Stimulated activated CD4-positive, alpha-beta T cell treated with anti-CD3 and anti-CD28 coated beads, Interleukin-1b, Interleukin-23, amount 100 ng/mL, for 4 hours (primary cell): Measurements from ENCODE around the gene RAB28.

Source experiments
- DNase-seq, 2 donors: peaks; one replicate each; pipeline ENCODE4 v3.0.0-alpha.2; 2020; ENCODE audit warnings: low read depth in 2 of 2

Gene RAB28

DNA sequence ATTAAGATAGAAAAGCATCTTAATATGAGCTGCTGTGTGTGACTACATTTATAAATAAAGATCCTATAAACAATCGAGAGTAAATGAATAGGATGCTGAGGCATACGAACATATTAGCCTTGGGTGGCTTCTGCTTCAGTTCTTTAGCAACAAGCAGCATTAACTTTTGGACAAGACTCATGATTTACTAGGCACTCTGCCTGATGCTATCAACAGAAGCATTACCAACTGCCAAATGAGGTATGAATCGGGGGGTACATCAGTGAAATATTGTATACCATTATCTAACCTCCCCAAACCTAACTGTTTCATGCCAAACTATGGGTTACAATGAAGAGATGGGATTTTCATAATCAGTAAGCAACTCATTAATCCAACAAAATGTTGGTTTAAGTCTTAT, 113.1 kb downstream of the RAB28 start:
- no peak for DNase-seq

GRCh38 chr4:13368217-13368616, 115.9 kb downstream of the RAB28 start:
- DNase-seq: no peak

DNA sequence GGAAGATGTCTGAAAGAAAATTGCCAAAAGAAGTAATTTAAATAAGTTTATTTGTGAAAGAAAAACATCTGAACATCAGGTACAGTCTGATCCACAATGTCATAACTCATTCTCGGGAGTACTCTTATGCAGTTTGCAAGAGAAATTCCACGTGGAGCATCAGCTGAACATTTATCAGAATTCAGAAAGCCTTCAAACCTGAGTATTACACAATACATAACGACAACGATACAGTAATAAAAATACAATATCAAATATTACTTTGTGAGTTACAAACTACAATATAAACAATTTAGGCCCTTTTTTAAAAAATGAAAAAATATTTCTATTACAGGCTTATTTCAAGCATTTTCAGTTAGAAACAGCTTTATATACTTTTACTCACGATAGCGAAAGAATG, 116.4 kb downstream of the RAB28 start:
- no peak for DNase-seq

GRCh38 chr4:13367244-13367643, 116.9 kb downstream of the RAB28 start:
- no peak for DNase-seq

DNA sequence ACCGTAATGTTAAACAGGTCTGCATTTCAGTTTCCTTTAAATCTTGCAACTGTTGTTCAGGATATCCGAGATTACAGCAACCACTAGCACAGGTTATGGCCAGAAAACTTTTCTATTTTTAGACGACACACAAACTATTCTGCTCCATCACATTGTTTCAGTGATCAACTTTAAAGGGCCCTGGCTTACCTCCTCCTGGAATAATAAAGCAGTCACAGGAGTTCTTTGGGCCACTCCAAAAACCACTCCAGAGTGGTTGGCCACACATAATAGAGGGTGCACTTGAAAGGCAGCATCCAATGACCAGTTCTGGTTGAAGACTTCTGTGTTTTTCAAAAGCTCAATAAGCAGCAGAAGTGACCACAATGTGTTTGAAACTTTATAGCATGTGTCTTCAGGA, 118.9 kb downstream of the RAB28 start:
- no peak for DNase-seq

- no peak for DNase-seq
Observed at GRCh38 chr4:13364653-13365052, 119.5 kb downstream of the RAB28 start.

DNA sequence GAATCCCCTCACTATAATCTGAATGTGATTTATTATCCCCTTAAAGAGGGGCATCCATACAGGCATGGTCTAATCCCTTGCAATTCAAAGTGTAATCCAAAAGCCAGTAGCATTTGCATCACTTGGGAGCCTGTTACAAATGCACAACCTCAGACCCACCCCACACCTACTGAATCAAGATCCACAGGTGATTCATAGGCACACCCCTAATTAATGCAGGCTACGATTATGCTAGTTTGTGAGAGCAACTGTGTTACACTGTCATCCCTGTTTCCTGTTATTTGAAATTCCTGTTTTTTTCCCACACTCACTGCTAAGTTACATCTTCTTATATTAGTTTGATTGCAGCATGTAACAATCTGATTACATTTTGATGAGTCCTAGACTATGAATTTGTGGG, 120.0 kb downstream of the RAB28 start:
- DNase-seq: no peak

DNA sequence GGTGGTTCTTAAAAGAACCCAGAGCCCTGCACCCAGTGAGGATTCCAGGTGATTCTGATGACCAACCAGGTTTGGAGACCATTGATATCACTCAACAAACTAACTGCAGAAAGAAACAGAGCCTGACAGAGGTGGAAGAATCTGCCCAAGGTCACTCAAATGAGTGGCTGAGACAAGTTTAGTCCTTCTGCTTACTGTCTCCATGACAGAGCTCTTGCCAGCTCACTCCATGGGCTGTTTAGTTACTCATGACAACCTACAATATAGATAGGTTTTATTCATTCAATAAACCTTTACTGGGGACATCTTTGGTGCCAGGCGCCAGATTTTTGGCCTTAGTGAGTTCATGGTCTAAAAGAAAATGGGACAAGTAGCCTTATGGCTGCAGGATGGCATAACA, 124.3 kb downstream of the RAB28 start:
- DNase-seq: no peak

DNA sequence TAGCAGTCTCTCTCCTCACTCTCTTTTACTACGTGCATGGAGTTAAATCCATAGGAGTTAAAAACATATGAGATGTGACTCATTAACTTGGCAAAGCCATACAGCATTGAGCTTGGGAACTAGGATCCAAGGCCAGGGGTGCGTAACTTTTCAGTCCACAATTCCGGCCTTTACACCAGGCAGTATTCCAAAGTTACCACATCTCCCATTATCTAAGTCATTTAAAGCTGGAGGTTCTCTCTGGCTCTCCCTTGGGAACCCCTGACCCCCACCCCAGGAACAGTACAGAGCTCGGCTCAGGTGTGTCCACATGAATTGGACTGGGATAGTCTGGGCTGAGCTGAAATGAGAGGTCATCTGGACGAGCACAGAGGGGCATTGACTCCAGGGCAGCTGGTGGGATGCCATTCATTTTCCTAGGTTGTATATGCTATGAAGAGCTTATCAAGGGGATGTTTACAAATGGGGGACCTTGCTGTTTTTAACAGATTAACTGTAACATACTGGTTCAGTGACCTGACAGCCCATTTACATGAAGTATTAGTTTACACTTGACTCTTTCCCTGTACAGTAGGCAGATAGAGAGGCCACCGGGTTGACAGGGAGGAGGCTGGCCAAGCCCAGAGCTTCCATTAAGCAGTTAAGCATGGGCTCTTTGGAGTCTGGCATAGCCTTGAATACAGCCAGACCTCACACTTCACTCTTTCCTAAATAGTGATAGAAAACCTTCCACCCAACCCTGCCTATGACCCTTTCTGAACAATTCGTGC, 128.8 kb downstream of the RAB28 start:
- no peak for DNase-seq

- no peak for DNase-seq
Observed at GRCh38 chr4:13349096-13349495, 135.0 kb downstream of the RAB28 start.

- no peak for DNase-seq
Observed at GRCh38 chr4:13348216-13348615, 135.9 kb downstream of the RAB28 start.

- no peak for DNase-seq
Observed at GRCh38 chr4:13347517-13348125, 136.5 kb downstream of the RAB28 start.

DNA sequence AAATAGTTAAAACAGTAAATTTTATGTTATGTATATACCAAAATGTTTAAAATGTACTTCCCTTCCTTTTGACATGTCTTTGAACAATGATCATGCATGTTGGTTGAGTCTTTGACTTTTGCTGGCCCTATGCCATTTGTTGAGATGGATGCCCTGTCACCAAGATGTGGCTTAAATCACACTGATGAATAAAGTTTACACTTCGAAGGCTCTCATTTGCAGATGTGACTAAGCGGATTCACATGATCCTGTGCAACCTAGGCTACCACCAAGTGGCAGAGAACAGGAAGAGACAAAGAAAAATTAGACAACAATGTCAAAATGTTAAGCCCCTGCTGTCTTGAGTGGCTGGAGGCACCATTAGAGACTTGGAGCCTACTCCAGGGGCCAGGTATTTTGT, 139.9 kb downstream of the RAB28 start:
- DNase-seq: no peak

GRCh38 chr4:13340672-13341071, 143.5 kb downstream of the RAB28 start:
- DNase-seq: no peak

- no peak for DNase-seq
Observed at GRCh38 chr4:13331827-13332226, 152.3 kb downstream of the RAB28 start.

- DNase-seq: no peak
Observed at GRCh38 chr4:13329963-13330362, 154.2 kb downstream of the RAB28 start.

DNA sequence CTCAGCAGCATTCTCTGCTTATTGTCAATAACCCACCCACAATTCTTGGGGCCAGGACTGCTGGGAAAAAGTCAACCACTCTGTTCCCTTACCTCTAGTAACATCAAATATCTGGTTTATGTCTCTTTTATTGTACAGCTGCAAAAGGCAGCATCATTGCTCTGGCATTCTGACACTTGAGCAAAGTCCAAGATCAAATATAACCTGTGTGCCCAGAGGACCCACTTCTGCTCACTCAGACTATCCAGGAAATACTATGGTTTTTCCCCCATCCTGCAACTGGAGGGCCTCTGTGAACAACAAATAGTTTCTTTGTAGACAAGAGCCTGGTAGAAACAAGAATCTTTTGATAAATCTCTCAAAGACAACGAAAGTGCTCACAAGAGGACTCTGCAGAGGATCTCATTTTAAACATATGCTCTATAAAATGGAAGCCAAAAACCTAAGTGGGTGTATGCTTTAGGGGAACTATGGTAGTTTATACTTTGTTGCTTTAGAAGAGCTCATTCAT, 154.7 kb downstream of the RAB28 start:
- DNase-seq: no peak

- DNase-seq: no peak
Observed at GRCh38 chr4:13328591-13328990, 155.5 kb downstream of the RAB28 start.

GRCh38 chr4:13327991-13328390, 156.1 kb downstream of the RAB28 start:
- no peak for DNase-seq

DNA sequence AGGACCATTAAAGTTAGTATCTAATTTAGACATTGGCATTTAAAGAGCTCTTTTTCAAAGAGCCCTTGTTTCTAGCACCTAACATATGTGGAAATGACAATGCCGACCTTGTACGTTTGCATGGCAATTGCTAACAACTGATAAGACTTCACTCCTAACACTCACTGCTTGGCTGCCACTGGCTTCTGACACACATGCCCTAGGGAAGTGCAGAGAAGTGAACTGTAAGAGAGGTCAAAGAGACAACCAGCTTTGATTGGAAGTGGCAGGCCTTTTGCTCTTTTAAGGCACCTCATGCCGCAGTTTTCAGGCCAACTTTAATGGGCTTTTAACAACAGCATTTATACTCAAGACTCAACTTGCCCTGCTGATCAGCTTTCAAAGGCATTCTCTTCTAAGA, 158.4 kb downstream of the RAB28 start:
- DNase-seq: no peak

DNA sequence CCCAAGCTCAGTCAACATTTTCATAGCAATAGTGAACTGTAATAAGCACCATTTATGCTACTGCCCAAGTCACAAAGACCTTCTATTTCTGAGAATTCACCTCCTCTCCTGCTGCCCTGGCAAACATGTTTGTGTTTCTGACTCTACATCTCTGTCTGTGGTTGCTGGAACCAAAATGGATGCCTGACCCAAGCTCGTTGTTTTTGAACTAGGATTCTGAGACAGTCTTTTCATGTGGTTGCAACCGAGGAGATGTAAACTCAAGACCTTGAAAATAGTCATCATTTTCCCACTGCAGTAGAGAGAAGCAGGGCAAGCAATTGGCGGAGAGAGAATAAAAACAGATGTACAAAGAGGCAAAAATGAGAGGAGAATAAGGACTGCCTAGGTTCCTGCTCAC, 160.2 kb downstream of the RAB28 start:
- DNase-seq: no peak

DNA sequence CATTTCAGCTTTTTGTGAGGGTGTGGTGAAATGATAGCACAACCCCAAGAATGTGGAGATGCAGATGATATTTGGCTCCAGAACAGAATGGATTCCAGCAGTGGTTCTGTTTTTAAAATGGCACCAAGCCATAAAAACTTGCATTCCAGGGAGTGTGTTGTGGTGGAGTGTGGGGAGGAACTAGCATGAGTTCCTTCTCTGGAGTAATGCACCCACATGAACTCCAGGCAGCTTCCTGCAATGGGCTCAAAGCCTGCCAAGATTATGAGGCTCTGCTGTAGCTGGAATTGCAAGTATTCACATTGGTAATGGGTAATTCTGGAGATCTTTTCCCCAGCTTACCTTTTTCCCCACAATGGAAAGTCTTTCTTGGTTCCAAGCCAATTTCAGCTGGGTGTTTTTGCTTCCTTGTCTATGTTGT, 161.4 kb downstream of the RAB28 start:
- no peak for DNase-seq
